ENCODE results near the gene LINC00237. TPM values are rescaled to one million over a fixed set of nuclear protein-coding genes. Genes with fewer than 3 reads are reported as not detected.

The LINC00237 gene
- total and polyA plus RNA-seq, 12 donors, result 0.14 TPM; not detected in 11

DNA sequence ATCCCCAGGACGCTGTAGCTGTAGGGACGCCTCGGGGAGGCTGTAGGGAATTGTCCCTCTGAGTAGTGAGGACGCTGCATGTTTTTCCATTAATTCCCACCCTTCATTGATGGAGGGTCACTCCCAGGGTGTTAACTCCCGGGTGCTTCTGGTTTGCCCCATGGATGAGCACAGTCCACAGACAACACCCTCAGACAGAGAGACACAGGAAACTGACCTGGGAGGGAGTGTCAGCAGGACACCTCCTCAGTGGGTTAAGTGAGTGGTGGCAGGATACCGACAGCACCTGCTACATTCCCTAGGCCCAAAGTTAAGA, 53.5 kb downstream of the LINC00237 start:
- no peak overlapping the region for H3K4me3 ChIP-seq
- no peak overlapping the region for H3K27ac ChIP-seq
- H3K9me3 ChIP-seq (replicated peaks in 1 of 3), result no peaks in the 10 kb centered on the region
- DNase-seq, result no peak
- no peaks in the 10 kb centered on the region for H3K4me1 ChIP-seq (replicated peaks in 1 of 2)
- no peaks in the 10 kb centered on the region for H3K36me3 ChIP-seq (replicated peaks in 1 of 2)
- 62 to 80% (median 75%) methylated on average over 6 of the region's 6 CpGs for WGBS, 4 donors
- H3K27me3 ChIP-seq, result peaks cover 4% of the 10 kb centered on the region
- intact Hi-C loops (cut with DNase I), result no loop called here
- no peak for TF ChIP-seq POLR2A (IDR thresholded peaks at IDR 0.05)
- TF ChIP-seq, protein P1, sequence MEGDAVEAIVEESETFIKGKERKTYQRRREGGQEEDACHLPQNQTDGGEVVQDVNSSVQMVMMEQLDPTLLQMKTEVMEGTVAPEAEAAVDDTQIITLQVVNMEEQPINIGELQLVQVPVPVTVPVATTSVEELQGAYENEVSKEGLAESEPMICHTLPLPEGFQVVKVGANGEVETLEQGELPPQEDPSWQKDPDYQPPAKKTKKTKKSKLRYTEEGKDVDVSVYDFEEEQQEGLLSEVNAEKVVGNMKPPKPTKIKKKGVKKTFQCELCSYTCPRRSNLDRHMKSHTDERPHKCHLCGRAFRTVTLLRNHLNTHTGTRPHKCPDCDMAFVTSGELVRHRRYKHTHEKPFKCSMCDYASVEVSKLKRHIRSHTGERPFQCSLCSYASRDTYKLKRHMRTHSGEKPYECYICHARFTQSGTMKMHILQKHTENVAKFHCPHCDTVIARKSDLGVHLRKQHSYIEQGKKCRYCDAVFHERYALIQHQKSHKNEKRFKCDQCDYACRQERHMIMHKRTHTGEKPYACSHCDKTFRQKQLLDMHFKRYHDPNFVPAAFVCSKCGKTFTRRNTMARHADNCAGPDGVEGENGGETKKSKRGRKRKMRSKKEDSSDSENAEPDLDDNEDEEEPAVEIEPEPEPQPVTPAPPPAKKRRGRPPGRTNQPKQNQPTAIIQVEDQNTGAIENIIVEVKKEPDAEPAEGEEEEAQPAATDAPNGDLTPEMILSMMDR (IDR thresholded peaks at IDR 0.05), result no peak

- Histone ChIP-seq H3K4me3 (no peak overlapping the region), H3K4me1 (replicated peaks in 1 of 2) (no peaks in the 10 kb centered on the region), H3K27ac (no peak overlapping the region), H3K27me3 (peaks cover 4% of the 10 kb centered on the region), H3K9me3 (replicated peaks in 1 of 3) (no peaks in the 10 kb centered on the region), H3K36me3 (replicated peaks in 1 of 2) (no peaks in the 10 kb centered on the region)
- intact Hi-C loops (cut with DNase I), result no loop called here
- no peak for DNase-seq
- 90 to 100% (median 91%) methylated on average over 2 to 5 of the region's 5 CpGs for WGBS, 4 donors
- TF ChIP-seq, protein P1 (IDR thresholded peaks at IDR 0.05), result no peak
- TF ChIP-seq POLR2A (IDR thresholded peaks at IDR 0.05), result no peak
Measured at GRCh38 chr20:21052241-21052640, 53.9 kb downstream of the LINC00237 start.

DNA sequence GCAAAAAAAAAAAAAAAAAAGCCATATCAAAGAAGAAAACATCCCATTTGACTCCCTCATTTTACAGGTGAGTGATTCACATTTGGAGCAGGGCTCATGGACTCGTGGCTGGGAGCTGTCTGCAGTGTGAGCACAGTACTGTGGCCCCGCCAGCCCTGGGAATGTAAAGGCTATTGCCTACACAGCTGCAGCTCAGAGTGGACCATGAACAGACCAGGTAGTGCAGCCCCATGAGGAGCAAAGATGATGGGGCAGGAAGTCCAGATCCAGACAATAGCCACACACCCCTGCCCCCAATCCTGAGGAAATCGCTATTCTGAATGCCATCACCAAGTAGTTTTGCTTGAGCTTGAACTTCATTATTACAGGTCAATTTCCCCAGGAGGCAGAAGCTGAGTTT, 55.4 kb downstream of the LINC00237 start:
- Histone ChIP-seq H3K27ac (no peak overlapping the region), H3K36me3 (replicated peaks in 1 of 2) (no peaks in the 10 kb centered on the region), H3K27me3 (peaks cover 4% of the 10 kb centered on the region), H3K4me1 (replicated peaks in 1 of 2) (no peaks in the 10 kb centered on the region), H3K4me3 (no peak overlapping the region), H3K9me3 (replicated peaks in 1 of 3) (no peaks in the 10 kb centered on the region)
- 67 to 86% (median 85%) methylated on average over 3 of the region's 3 CpGs for WGBS, 4 donors
- TF ChIP-seq POLR2A (IDR thresholded peaks at IDR 0.05), result no peak
- TF ChIP-seq, protein P1 (IDR thresholded peaks at IDR 0.05), result no peak
- no peak for DNase-seq
- intact Hi-C loops (cut with DNase I), result no loop called here

DNA sequence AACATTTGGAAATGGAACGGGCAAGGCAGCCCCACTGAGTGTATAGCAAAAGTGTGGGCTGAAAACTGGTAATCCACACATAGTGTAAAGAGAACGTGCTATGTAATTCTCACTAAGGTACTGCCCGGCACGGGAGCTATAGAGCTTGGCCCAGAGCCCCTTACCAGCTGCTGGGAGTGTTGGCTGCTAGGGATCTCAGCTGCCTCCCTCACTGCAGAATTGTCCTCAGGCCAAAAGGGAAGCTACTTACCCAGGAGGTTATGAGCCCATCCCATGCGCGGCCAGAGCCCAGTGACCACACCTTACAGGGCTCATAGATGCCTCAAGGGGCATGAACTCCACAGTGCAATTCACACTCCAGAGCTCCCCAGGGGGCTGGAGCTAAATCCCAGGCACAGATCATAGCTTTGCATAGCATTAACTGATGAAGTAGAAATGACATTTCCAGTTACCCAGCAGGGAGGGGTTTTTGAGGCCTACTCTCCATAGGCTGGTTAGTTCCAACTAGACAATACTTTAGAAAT, 56.8 kb downstream of the LINC00237 start:
- no peaks in the 10 kb centered on the region for H3K36me3 ChIP-seq (replicated peaks in 1 of 2)
- DNase-seq, result no peak
- H3K27me3 ChIP-seq, result peaks cover 4% of the 10 kb centered on the region
- intact Hi-C loops (cut with DNase I), result no loop called here
- no peak overlapping the region for H3K4me3 ChIP-seq
- no peaks in the 10 kb centered on the region for H3K9me3 ChIP-seq (replicated peaks in 1 of 3)
- TF ChIP-seq POLR2A (IDR thresholded peaks at IDR 0.05), result no peak
- TF ChIP-seq, protein P1 (IDR thresholded peaks at IDR 0.05), result no peak
- H3K27ac ChIP-seq, result no peak overlapping the region
- 80 to 92% (median 85%) methylated on average over 4 to 6 of the region's 6 CpGs for WGBS, 4 donors
- H3K4me1 ChIP-seq (replicated peaks in 1 of 2), result no peaks in the 10 kb centered on the region

All from adrenal gland (tissue), 12 donors.